ENCODE results near the gene ZNF12.
A peak's percentile ranks its signal among the peaks of the same experiment; 100 is the strongest.
"Not testable (repeated sequence)": the region's sequence is repeated elsewhere in the genome, so short reads cannot be mapped to it uniquely, and the experiment has no call there.

The ZNF12 gene

DNA sequence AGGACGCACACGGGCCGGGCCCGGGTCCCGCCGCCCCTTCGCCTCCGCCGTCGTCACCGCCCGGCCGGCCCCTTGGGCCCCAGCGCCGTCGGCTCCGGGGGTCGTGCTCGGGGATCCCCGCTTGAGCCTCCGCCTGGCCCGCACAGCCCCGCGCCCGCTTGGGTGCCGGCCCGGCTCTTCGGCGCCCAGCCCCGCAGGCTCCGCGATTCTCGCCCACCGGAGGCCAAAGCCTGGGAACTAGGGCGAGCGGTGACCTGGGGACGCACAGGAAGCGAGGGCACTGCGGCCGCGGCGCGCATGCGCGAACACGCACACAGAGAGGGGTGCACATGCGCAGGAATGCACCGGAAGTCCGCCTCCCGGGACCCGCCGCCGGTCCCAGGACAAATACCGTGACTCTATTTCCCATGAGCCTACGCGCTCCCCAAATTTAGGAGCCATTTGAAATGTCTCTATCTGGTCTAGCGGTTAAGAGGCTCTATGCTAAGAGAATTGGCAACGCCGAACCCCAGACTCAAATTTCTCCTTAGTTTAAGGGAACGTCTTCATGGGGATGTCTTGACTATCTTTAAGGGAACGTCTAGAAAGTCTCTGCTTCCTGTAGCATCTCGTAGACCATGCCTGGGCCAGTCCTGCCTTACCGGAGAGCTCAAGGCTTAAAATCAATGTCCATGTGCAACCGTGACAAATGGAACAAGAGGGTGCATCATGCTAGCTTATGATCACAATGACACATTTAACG lies at the start of gene ZNF12:
Gene ZNF12, minus strand, starts transcription at position 282 of the 742 bp plus-strand sequence. CDS start 1,774 bp downstream, outside the sequence.
- DNase-seq, result peak; percentile 92

DNA sequence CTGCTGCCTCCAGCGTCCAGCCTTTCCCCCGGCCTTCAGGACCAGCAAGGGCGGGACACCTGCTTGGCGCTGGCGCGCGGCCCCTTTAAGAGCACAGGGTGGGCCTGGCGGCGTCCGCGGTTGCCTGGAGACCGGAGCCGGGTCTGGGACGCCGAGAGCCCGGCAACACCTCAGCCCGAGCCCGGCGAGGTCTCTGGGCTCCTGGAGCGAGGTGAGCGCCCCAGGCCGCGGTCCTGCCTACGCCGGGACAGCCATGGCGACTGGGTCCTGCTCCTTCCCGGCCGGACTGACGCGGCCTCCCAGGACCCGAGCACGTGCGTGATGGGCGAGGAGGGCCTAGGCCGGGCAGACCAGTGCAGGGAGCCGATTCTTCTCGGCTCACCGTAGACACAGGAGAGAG lies 47.2 kb upstream of the ZNF12 start, which contains the start of gene RSPH10B2:
Gene RSPH10B2, plus strand, starts transcription at position 140 of the 400 bp plus-strand sequence. CDS start 3,575 bp downstream, outside the sequence.
- not testable (repeated sequence) for DNase-seq

DNA sequence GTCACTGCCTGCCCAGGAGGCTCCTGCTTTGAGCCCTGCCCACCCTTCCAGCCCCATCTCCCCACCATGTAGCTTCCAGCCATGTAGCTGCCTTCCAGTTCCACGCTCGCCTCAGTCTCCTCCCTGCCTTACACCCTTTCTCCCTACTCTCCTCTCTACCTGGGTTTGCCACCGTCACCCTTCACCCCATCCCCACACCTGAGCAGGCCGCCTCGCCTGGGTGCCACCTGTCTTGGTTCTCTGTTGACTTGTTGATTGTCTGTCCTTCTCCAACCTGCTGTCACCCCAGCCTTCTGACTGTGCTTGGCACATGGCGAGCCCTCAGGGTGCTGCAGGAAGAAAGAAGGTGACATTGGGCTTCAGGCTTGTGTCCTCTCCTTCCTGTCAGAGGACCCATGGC lies 43.4 kb upstream of the ZNF12 start:
- DNase-seq, result not testable (repeated sequence)

DNA sequence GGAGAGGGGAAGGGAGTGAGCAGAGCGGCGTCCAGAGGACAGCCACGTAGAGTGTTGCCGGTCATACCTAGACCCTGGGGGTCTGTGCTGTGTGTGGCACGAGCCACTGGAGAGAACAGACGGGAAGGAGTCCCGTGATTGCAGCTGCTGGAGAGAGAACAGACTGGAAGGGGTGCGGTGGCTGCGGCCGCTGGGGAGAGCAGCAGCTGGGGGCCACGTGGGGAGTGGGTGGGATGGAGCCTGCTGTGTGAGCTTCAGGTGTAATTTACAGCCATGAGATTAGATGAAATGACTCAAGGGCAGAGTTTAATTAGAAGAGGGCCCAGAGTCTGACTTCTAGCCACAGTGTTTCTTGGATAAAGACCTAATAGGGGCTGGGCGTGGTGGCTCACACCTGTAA lies 42.6 kb upstream of the ZNF12 start:
- not testable (repeated sequence) for DNase-seq

DNA sequence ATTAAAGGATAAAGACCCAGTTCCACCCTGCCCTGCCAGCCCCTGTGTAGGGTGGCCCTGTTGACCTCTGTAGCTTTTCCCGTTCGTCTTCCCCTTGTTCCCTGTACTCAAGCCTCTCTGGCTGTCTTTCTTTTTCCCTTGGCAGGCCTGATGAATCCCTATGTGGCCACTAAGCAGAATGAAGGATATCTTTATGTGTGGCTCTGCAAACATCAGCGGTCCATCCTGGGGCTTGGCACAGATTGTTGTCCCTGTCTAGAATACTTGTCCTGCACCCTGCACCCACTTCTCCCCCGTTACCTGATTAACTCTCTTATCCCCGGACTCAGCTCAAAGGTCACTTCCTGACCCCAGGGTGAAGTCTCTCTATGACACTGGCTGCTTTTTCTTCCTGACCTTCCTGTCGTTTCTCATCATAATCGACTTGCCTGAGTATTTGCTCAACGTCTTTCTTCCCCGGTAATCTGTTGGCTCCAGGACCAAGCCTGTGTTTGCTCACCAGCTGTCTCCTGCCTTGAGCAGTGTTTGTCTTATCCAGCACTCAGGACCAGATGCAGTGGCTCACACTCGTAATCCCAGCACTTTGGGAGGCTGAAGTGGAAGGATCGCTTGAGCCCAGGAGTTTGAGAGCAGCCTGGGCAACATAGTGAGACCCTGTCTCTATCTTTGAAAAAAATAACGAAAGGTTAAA lies 37.8 kb upstream of the ZNF12 start:
- not testable (repeated sequence) for DNase-seq

DNA sequence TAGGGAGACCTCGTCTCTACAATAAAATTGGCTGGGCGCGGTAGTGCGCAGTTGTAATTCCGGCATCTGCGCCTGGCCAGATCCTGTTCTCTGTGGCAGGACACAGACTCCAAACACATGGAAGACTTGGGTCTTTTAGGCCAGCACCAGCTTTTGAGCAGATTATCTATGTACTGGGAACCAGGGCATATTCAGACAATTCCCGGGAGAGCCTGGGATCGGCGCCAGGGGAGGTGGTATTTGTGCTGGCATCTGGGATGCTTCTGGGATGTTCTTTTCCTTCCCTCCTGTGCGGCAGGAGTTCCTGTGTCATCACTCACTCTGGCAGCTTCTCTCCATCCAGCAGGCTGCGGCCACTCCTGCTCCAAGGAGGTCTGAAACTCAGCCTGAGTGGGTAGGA lies 31.7 kb upstream of the ZNF12 start:
- DNase-seq, result not testable (repeated sequence)

DNA sequence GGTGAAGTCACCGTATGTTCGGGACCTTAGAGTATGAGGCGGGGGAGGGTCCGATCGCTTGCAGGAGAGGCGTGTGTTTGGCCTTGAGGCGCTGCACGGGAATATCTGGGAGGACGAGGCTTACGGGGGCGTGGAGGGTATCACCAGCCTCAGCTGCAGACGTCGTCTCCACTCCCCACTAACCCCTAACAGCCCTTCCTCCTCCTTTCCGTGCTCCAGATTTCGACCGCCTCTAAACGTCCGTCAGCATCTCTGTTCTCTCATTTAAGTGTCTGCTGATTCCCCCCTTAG lies 23.5 kb upstream of the ZNF12 start:
- DNase-seq, result no peak

DNA sequence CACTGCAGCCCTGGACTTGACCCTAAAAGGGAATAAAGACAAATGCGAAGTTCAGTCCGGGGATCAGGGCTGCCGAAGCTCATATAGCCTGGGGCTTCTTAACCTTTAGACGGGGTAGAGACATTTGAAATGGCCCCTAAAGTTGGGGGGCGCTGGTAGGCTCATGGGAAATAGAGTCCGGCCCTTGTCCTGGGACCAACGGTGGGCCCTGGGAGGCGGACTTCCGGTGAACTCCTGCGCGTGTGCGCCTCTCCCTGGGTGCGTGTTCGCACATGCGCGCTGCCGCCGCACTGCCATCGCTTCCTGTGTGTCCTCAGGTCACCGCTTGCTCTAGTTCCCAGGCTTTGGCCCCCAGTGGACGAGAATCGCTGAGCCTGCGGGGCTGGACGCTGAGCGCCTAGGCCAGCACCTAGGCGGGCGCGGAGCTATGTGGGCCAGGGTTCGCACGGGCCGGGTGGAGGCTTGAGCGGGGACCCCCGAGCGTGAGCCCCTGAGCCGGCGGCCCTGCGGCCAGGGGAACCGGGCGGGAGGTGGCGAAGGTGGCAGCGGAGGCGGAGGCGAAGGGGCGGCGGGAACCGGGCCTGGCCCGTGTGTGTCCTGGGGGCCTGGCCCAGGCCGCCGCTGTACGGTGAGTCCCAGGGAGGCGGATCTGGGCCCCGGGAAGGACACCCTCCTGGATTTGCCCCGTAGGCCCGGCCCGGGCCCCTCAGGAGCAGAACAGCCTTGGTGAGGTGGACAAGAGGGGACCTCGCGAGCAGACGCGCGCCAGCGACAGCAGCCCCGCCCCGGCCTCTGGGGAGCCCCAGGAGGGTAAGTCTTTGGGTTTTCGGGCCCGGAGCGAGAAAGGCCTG lies 23.0 kb upstream of the ZNF12 start:
- peak; percentile 68 for DNase-seq

DNA sequence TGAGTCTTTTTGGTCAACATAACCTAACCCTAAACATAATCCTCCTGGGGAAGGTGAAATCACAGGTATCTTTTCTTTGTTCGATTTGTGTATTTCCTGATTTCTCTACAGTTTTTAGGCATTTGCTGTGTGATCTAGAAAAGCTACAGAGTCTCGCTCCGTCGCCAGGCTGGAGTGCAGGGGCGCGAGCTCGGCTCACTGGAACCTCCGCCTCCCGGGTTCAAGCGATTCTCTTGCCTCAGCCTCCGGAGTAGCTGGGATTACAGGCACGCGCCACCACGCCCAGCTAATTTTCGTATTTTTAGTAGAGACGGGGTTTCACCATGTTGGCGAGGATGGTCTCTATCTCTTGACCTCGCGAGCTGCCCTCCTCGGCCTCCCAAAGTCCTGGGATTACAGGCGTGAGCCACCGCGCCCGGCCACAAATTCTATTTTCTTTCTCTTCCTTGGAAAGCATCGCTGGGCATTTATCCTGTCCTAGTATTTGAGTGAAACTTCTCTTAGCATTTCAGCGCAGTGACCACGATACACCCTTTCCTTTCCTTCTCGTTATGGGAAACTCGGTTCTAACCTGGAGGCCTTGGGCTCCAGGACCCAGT lies 22.2 kb upstream of the ZNF12 start:
- not testable (repeated sequence) for DNase-seq

DNA sequence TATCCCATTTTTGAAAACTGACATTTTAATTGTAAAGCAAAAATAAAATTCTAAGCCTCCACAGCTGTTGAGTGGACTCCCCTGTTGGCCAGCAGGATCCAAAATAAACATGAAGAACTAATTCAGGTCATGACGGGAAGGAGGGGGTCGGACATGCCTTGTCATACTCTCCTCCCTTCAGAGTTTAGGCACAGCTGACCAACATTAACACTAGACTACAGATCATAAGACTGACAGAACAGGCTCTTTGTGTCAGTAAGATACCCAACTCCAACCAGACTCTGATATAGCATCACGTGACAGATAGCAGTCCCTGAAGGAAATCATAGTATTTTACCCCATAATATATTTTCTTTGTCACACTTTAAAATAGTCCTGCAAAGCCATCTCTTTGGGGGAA lies 20.9 kb upstream of the ZNF12 start:
- DNase-seq, result no peak

DNA sequence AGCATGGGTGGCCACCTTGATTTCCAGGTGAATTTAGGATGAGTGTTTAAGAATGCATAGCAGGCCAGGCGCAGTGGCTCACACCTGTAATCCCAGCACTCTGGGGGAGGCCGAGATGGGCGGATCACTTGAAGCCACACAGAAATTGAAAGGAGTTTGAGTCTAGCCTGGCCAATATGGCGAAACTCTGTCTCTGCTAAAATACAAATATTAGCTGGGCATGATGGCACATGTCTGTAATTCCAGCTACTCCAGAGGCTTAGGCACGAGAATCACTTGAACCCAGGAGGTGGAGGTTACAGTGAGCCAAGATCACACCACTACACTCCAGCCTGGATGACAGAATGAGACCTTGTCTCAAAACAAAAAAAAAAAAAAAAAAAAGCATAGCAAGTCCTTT lies 19.6 kb upstream of the ZNF12 start:
- DNase-seq, result not testable (repeated sequence)

DNA sequence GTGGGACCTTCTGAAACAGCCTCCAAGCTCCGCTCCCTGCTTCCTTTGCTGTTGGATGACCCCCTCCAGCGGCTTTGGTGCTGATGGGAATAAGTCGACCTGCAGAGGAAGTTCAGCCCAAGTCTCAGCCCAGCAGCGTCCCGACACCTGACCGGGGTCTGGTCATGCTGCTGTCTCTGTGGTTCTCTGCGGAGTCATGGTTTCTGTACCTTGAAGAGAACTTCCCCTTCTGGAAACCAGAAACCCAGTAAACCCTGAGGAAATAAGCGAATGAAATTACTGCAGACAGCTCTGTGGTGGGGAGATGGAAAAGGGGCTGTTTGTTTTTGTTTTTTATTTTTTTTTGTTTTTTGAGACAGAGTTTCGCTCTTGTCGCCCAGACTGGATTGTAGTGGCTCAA lies 18.3 kb upstream of the ZNF12 start:
- no peak for DNase-seq

DNA sequence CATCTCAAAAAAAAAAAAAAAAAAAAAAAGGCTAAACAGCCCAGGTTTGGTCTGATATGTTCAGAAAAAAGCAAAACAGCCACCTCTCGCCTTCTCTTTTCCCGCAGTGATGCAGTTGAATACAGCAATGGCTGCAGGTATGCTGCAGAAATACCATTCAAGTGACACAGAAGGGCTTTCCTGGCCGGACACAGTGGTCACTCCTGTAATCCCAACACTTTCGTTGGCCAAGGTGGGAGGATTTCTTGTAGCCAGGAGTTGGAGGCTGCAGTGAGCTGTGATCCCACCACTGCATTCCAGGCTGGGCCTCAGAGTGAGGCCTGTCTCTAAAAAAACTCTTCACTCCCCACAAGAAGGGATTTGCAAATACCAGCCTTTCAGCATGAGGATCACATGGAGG lies 17.6 kb upstream of the ZNF12 start:
- not testable (repeated sequence) for DNase-seq

DNA sequence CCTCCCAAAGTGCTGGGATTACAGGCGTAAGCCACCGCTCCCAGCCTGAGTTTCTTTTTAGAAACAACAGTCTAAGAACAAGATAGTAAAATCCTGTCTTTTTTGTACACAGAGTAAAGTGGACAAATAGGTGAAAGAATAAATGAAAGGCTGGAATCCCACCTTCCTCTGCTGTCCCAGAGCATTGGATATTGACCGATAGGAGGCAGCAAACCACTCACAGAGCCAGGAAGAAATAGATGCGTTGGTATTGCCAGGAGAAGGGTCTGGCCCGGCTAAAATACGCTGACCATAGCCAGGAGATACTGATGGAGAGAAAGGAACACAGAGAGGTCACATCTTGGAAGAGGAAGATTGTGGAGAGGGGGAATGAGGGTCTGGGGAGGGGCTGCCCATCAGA lies 11.4 kb upstream of the ZNF12 start:
- DNase-seq, result no peak

DNA sequence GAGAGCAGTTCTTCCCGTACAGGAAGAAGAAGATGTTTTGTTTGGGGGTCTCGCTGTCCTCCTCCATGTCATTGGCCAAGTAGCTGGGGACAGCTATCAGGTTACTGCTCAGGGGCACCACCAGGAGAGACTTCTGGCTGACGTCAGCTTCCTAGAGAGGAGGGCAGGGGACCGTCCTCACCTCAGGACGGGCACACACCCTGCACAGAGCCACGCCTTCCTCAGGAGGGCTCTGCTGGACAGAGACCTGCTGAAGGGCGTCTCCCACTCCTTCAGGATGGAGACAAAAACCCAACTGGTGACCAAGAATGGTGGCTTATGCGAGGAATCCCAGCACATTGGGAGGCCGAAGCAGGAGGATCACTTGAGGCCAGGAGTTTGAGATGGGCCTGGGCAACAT lies 9.2 kb upstream of the ZNF12 start:
- DNase-seq, result not testable (repeated sequence)

DNA sequence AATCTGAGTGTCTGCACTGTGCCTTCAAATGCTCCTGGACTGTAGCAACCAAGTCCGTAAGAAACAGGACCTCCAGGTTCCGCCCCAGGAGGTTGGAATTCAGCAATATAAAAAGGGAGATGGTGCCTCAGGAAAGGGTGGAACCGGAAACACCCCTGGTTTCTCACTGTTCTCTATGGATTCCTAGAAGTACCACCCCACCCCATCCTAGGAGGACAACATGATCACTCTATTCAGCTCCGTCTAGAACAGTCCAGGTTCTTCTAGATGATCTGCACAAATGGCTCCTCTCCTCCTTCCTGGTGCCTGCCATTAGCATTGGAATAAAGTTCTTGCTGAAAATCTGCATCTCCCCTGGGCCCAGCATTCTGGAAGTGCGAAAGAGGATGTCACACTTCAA lies 7.6 kb upstream of the ZNF12 start:
- DNase-seq, result no peak

DNA sequence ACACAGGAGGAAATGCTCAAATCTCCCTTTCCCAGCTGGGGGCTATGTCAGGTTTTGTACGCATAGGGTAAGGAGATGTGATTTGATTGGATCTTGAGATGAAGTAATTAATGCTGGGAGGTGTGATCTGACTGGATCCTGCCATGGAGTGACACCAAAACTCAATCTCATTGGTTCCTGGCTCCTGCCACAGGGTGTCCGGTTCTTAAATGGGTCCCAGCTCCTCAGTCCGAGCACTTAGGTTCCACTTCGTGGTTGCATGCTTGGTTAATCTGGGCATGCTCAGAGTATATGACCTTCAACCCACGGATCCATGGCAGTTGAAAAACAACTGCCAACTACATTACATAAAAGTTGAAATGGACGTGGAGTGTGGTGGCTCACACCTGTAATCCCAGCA lies 3.1 kb upstream of the ZNF12 start:
- DNase-seq, result no peak

DNA sequence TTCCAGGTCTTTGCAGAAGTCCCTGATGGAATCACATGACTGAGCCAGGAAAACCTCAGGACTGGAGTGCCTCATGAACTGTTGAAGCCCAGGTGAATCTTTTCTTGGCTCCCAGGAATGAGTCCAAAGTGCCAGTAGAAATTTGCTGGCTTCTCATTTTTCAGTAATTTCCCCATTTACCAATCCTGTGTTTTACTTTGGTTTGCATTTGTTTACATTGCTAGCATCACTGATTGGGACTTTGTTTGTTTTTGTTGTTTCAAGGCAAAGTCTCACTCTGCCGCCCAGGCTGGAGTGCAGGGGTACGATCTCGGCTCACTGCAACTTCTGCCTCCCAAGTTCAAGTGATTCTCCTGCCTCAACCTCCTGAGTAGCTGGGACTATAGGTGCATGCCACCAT lies 1.6 kb upstream of the ZNF12 start:
- DNase-seq, result no peak

DNA sequence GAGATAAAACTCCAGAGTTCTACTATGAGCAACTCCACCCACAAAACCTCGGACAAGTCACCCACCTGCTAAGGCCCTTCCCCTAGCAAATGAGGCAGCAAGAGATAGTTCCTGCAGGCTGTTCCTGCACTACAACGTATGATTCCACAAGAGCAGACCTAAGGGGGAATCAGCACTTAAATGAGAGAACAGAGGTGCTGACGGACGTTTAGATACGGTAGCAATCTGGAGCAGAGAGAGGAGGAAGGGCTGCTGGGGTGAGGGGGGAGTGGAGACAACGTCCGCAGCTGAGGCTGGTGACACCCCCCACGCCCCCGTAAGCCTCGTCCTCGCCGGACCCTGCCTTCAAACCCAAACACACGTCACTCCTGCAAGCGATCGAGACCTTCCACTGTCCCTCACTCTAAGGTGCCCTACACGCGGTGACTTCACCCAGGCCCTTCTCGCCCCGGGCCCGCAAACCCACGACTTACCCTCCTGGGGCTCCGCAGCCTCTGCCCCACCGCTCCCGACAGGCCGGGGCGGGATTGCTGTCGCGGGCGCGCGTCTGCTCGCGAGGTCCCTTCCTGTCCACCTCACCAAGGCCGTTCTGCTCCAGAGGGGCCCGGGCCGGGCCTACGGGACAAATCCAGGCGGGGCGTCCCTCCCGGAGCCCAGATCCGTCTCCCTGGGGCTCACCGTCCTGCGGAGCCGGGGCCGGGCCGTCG lies 635 bp downstream of the ZNF12 start:
- DNase-seq, result peak; percentile 12

DNA sequence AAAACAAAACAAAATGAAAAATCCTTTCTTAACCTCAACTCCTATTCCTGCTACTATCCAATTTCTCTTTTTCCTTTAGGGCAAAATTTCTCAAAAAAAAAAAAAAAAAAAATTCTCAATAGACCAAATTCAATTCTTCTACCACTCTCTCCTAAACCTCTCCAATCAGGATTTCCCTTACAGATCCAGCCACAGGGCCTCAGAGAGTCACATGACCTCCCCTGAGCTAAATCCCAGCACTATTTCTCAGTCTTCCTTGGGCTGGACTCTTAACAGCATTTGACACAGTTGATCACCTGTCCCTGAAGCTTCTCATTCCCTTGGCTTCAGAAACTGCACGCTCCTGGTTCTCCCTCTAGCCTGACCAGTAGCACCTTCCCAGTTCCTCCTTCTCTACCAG lies 4.9 kb downstream of the ZNF12 start:
- DNase-seq, result no peak

DNA sequence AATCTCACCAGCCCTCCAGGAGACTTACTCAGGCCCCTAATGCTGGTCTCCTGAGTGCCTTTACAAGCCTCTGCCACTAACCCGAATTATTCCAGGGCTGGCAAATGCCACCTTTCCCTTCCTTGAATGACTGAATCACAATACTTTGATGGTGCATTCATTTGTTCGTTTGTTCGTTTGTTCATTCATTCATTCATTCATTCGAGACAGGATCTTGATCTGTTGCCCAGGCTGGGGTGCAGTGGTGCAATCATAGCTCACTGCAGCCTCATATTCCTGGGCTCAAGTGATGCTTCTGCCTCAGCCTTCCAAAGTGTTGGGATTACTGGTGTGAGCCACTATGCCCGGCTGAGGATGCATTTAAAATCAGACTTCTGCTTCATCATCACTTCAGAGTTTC lies 6.0 kb downstream of the ZNF12 start:
- DNase-seq, result no peak

DNA sequence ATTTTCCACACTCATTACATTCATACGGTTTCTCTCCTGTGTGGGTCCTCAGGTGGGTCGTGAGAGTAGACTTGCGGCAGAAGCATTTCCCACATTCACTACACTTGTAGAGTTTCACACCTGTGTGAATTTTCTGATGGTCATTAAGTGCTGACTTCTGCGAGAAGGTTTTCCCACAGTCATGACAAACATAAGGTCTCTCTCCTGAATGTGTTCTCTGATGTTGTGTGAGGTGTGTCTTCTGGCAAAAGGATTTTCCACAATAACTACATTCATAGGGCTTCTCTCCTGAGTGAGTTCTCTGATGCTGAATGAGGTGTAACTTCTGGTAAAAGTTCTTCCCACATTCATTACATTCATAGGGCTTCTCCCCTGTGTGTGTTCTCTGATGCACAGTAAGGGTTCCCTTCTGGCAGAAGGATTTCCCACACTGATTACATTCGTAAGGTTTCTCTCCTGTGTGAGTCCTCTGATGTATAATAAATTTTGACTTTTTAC lies 15.1 kb downstream of the ZNF12 start:
- no peak for DNase-seq
